ENCODE data around the gene SYTL3.

- TF ChIP-seq, protein P1, sequence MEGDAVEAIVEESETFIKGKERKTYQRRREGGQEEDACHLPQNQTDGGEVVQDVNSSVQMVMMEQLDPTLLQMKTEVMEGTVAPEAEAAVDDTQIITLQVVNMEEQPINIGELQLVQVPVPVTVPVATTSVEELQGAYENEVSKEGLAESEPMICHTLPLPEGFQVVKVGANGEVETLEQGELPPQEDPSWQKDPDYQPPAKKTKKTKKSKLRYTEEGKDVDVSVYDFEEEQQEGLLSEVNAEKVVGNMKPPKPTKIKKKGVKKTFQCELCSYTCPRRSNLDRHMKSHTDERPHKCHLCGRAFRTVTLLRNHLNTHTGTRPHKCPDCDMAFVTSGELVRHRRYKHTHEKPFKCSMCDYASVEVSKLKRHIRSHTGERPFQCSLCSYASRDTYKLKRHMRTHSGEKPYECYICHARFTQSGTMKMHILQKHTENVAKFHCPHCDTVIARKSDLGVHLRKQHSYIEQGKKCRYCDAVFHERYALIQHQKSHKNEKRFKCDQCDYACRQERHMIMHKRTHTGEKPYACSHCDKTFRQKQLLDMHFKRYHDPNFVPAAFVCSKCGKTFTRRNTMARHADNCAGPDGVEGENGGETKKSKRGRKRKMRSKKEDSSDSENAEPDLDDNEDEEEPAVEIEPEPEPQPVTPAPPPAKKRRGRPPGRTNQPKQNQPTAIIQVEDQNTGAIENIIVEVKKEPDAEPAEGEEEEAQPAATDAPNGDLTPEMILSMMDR (IDR thresholded peaks at IDR 0.05), result no peak
- no peak for TF ChIP-seq POLR2A (IDR thresholded peaks at IDR 0.05)
Observed at GRCh38 chr6:158737710-158738615, 88.1 kb downstream of the SYTL3 start.

All from stomach (tissue), 4 donors.